GM04504 (cell line): Measurements from ENCODE around the gene SEMA5A.

Experiments used
- DNase-seq: peaks from one replicate; pipeline ENCODE4 v3.0.0-alpha.2; 2012; ENCODE audit warnings: low read depth

SEMA5A gene

GRCh38 chr5:9545992-9546851, at the start of gene SEMA5A:
SEMA5A (minus strand) TSS chr5:9546075; CDS start chr5:9379946, 166,129 bp downstream.
- DNase-seq = no peak

- no peak for DNase-seq
These were observed 49.0 kb upstream of the SEMA5A start for GRCh38 chr5:9594913-9595312.

- DNase-seq = no peak
These were observed 43.4 kb upstream of the SEMA5A start for GRCh38 chr5:9589049-9589835.

- DNase-seq = no peak
These were observed 42.4 kb upstream of the SEMA5A start for GRCh38 chr5:9588254-9588653.

GRCh38 chr5:9587135-9587534, 41.3 kb upstream of the SEMA5A start:
- no peak for DNase-seq

- no peak for DNase-seq
These were observed 36.5 kb upstream of the SEMA5A start for GRCh38 chr5:9582406-9582805.

- no peak for DNase-seq
These were observed 27.9 kb upstream of the SEMA5A start for GRCh38 chr5:9573796-9574195.

GRCh38 chr5:9572246-9572645, 26.4 kb upstream of the SEMA5A start:
- no peak for DNase-seq

- no peak for DNase-seq
These were observed 25.0 kb upstream of the SEMA5A start for GRCh38 chr5:9570876-9571275.

- DNase-seq = no peak
These were observed 21.2 kb upstream of the SEMA5A start for GRCh38 chr5:9567039-9567438.

GRCh38 chr5:9564752-9565151, 18.9 kb upstream of the SEMA5A start:
- DNase-seq = no peak

- DNase-seq = no peak
These were observed 16.3 kb upstream of the SEMA5A start for GRCh38 chr5:9562141-9562540.

GRCh38 chr5:9559965-9560364, 14.1 kb upstream of the SEMA5A start:
- DNase-seq = no peak

- no peak for DNase-seq
These were observed 12.6 kb upstream of the SEMA5A start for GRCh38 chr5:9558319-9558965.

- no peak for DNase-seq
These were observed 11.8 kb upstream of the SEMA5A start for GRCh38 chr5:9557696-9558095.

- DNase-seq = no peak
These were observed 10.1 kb upstream of the SEMA5A start for GRCh38 chr5:9555961-9556360.

GRCh38 chr5:9554122-9554521, 8.2 kb upstream of the SEMA5A start:
- DNase-seq = no peak

- no peak for DNase-seq
These were observed 7.7 kb upstream of the SEMA5A start for GRCh38 chr5:9553561-9553960.

- no peak for DNase-seq
These were observed 6.0 kb upstream of the SEMA5A start for GRCh38 chr5:9551567-9552537.

GRCh38 chr5:9549941-9550340, 4.1 kb upstream of the SEMA5A start:
- no peak for DNase-seq

GRCh38 chr5:9547122-9547947, 1.5 kb upstream of the SEMA5A start:
- no peak for DNase-seq
